PFSK-1 (cell line): ENCODE measurements around the gene CYBB.

ENCODE experiments used
- POLR2AphosphoS5 ChIP-seq: IDR thresholded peaks from 2 replicates; pipeline ENCODE4 v1.6.1; 2012; ENCODE audit warnings: low read depth, mild to moderate bottlenecking, control low read depth, low read length, moderate library complexity
- SIN3A ChIP-seq: IDR thresholded peaks from 2 replicates; pipeline ENCODE4 v1.6.1; 2012; ENCODE audit warnings: mild to moderate bottlenecking, low read length, moderate library complexity, borderline replicate concordance; ENCODE audit not compliant: insufficient read depth

DNA sequence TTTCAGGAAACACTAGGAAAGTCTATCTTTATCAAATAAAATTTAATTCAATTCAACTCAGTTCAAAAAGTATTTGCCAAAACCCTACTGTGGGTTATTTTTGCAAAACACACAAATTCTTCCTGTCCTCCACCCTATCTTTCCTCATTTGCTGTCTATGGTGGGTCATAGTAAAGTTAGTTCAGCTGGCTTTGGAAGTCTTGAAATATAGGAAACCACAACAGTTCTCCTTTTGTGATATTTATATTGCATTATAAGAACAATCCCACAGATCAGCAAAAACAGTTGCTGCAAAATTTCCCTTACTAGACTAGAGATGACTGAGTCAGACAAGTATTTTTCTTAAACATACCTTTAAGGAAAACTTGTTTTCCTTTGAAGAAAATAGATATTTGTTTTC lies 22.2 kb downstream of the CYBB start:
- no peak for TF ChIP-seq POLR2AphosphoS5
- no peak for TF ChIP-seq SIN3A
